ENCODE data around the gene LNX1. TPM values are rescaled to one million over a fixed set of nuclear protein-coding genes. Genes with fewer than 3 reads are reported as not detected.

LNX1 gene
- total RNA-seq, 4 donors from 2014 or later, result 18.4 to 55.3 (median 31.9) TPM

- no peak overlapping the region for H3K27ac ChIP-seq
- DNase-seq, result no peak
- no peaks in the 10 kb centered on the region for H3K9me3 ChIP-seq
- no peaks in the 10 kb centered on the region for H3K4me1 ChIP-seq
- H3K27me3 ChIP-seq, result no peaks in the 10 kb centered on the region
- H3K36me3 ChIP-seq, result peaks cover 0 to 56% (median 0%) of the 10 kb centered on the region in 3 donors
- no peak overlapping the region for H3K4me3 ChIP-seq
- TF ChIP-seq POLR2A (IDR thresholded peaks at IDR 0.05) (no peak), CTCF (IDR thresholded peaks at IDR 0.05) (no peak)
Measured at GRCh38 chr4:53459548-53459947, 131.7 kb downstream of the LNX1 start.

- no peak for TF ChIP-seq CTCF (IDR thresholded peaks at IDR 0.05)
- no peak for TF ChIP-seq POLR2A (IDR thresholded peaks at IDR 0.05)
- Histone ChIP-seq H3K27ac (no peak overlapping the region), H3K36me3 (peaks cover 0 to 57% (median 0%) of the 10 kb centered on the region in 3 donors)
Measured at GRCh38 chr4:53456178-53456577, 135.1 kb downstream of the LNX1 start.

GRCh38 chr4:53455766-53456165, 135.5 kb downstream of the LNX1 start:
- TF ChIP-seq CTCF (IDR thresholded peaks at IDR 0.05) (no peak), POLR2A (IDR thresholded peaks at IDR 0.05) (no peak)
- no peak for DNase-seq
- Histone ChIP-seq H3K9me3 (no peaks in the 10 kb centered on the region), H3K4me3 (no peak overlapping the region), H3K4me1 (no peaks in the 10 kb centered on the region), H3K27me3 (no peaks in the 10 kb centered on the region), H3K36me3 (peaks cover 0 to 53% (median 0%) of the 10 kb centered on the region in 3 donors), H3K27ac (no peak overlapping the region)

More at GRCh38 chr4:53456178-53456577, 135.1 kb downstream of the LNX1 start:
- no peaks in the 10 kb centered on the region for H3K4me1 ChIP-seq
- H3K27me3 ChIP-seq, result no peaks in the 10 kb centered on the region
- H3K9me3 ChIP-seq, result no peaks in the 10 kb centered on the region
- DNase-seq, result no peak
- no peak overlapping the region for H3K4me3 ChIP-seq

- no peaks in the 10 kb centered on the region for H3K9me3 ChIP-seq
- H3K27me3 ChIP-seq, result no peaks in the 10 kb centered on the region
- no peak for TF ChIP-seq CTCF (IDR thresholded peaks at IDR 0.05)
- TF ChIP-seq POLR2A (IDR thresholded peaks at IDR 0.05), result no peak
- H3K27ac ChIP-seq, result no peak overlapping the region
- DNase-seq, result no peak
- H3K4me3 ChIP-seq, result no peak overlapping the region
- H3K4me1 ChIP-seq, result no peaks in the 10 kb centered on the region
- peaks cover 0 to 37% (median 0%) of the 10 kb centered on the region in 3 donors for H3K36me3 ChIP-seq
Measured at GRCh38 chr4:53453385-53453784, 137.9 kb downstream of the LNX1 start.

GRCh38 chr4:53450773-53451172, 140.5 kb downstream of the LNX1 start:
- Histone ChIP-seq H3K27me3 (no peaks in the 10 kb centered on the region), H3K4me3 (no peak overlapping the region), H3K4me1 (no peaks in the 10 kb centered on the region), H3K36me3 (peaks cover 0 to 45% (median 0%) of the 10 kb centered on the region in 3 donors), H3K27ac (no peak overlapping the region), H3K9me3 (no peaks in the 10 kb centered on the region)
- DNase-seq, result no peak
- TF ChIP-seq CTCF (IDR thresholded peaks at IDR 0.05) (no peak), POLR2A (IDR thresholded peaks at IDR 0.05) (no peak)

GRCh38 chr4:53444954-53445353, 146.3 kb downstream of the LNX1 start:
- peaks cover 0 to 50% (median 0%) of the 10 kb centered on the region in 3 donors for H3K36me3 ChIP-seq
- H3K9me3 ChIP-seq, result no peaks in the 10 kb centered on the region
- no peak for TF ChIP-seq POLR2A (IDR thresholded peaks at IDR 0.05)
- no peak for TF ChIP-seq CTCF (IDR thresholded peaks at IDR 0.05)
- H3K4me1 ChIP-seq, result no peaks in the 10 kb centered on the region
- H3K4me3 ChIP-seq, result no peak overlapping the region
- no peaks in the 10 kb centered on the region for H3K27me3 ChIP-seq
- DNase-seq, result no peak
- H3K27ac ChIP-seq, result no peak overlapping the region
